Measurements from ENCODE around the gene MPRIP.
"Not testable (repeated sequence)": the region's sequence is repeated elsewhere in the genome, so short reads cannot be mapped to it uniquely, and the experiment has no call there.

MPRIP gene

DNA sequence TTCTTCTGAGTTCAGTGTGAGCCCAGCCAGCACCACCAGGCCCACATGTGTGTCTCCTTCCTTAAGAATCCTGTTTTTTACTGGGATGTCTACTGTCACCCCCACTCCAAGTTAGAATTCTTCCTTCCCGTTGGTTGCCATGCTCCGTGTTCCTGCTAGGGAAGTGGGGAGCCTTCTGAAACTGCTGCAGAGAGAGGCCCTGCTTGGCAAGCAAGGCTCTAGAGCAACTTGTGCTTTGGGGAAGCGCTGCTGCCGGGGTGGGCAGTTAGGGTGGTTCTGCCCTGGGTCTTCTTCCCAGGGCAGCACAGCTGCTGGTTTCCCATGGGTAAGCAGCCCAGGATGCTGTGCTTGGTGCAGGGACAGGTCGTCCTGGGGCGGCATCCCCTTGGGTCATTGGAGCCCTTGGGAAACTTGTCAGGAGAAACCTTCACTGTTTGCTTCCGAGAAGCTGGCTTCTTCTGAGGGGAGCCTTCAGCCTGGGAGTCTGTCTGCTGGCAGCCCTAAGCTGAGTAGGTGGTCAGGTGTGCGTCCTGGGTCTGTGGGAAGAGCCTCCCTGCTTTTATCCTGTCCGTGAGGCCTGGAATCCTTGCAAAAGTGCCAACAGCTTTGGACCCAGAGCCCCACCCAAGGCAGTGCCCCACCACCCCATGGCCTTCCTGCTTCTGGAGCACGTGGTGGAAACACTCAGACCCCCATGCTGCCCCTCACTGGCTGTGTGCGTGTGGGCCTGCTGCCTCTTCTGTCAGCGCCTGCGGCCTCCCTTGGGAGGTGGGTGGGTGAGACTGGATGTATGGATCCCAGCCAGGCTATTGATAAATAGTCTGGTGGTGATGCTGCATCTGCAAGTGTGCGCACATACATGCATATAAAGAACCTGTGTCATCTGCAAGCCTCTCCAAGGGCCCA is 92.0 kb downstream of the MPRIP start:
- DNase-seq: no peak

DNA sequence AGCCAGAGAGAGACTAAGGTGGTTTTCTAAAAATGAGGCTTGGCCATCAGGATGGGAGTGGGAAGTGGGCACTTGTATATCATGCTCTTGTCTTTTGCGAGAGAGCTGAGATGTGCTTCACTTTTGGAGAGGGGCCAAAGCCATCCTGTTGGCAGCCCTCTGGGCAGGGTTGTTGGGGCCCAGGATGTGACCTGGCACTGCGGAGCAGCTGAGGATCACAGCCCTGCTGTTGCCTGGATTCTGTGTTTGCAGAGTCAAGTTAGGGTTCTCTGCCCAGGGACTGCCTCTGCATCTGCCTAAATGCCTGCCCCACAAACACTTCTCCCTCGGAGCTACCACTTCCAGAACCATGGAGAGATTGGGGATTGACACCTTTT is 92.7 kb downstream of the MPRIP start:
- no peak for DNase-seq

DNA sequence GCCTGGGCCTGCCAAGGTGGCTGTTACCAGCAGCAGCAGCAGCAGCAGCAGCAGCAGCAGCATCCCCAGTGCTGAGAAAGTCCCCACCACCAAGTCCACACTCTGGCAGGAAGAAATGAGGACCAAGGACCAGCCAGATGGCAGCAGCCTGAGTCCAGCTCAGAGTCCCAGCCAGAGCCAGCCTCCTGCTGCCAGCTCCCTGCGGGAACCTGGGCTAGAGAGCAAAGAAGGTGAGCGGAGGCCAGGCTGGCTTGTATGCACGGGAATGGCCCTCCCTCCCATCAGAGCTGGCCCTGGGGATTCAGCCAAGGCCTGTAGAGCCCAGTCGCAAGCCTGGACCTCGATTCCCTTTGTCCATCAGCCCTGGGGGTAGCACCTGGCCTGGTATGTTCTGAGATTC is 94.0 kb downstream of the MPRIP start:
- not testable (repeated sequence) for DNase-seq

DNA sequence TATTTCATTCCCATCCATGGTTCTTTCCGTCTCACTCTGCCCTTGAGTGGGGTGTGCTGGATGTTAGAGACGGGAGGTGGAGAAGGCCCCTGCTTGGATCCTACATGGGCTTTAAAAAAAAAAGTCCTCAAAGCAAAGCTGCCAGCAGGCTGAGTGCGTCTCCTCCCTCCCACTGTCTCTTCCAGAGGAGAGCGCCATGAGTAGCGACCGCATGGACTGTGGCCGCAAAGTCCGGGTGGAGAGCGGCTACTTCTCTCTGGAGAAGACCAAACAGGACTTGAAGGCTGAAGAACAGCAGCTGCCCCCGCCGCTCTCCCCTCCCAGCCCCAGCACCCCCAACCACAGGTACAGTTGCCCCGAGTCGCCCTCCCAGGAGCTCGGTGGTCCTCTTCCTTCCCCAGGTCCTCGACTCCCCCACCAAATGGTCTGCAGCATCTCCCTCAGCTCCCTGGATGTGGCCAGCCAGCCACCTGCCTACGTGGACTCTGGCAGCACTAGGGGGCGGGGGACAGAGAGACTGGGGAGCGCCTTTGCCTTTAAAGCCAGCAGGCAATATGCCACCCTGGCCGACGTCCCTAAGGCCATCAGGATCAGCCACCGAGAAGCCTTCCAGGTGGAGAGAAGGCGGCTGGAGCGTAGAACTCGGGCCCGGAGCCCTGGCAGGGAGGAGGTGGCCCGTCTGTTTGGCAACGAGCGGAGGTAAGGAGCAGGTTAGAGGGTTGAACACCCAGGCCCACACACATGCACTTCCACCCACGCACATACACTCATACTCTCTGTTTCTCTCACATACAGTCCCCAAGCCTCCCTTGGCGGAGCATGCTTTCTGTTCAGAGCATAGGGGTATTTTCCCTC is 95.7 kb downstream of the MPRIP start:
- DNase-seq: no peak

DNA sequence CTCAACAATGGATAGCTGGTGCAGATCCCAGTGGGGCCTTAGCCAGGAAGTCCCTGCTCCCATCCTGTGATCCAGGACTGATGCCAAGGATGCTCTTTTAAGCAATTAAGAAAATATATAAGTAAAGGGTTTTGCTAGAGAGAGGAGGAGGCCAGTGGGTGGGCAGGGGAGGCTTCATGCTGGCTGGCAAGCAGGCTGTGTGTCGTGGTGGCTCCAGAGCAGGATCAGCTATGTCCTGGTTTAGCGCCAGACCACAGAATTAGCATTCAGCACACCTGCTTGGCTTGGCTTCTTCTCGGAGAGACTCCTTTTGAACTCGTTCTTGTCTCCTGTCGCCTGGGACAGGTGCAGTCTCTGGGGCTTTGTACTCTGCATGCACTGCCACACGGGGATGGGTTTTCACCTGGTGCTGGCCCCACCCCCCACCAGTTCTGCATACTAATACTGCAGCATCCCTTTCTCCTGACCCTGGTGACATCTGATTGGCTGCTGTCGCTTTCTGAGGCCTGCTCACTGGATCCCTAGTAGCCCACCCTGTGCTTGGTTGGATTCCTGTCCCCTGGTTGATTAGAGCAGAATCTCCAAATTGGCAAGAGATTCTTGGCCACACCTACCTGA is 97.8 kb downstream of the MPRIP start:
- DNase-seq: no peak

DNA sequence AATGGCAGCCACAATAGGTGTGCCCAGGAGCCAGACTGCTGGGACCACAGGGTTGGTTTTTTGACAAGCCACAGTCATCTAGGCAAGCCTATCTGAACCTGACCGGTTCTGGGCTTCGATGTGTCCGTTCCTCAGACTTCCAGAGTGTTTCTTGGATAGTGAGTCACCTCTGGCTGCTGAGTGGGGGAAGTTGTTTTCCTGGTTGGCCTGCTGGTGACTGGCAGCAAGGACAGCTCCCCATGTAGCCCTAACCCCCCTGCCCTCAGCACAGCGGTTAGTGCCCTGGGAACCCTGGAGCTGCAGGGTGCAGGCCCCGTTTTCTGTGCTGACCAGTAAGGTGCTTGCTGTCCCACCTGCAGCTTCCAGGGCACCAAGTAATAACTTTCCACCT is 98.3 kb downstream of the MPRIP start:
- DNase-seq: no peak

DNA sequence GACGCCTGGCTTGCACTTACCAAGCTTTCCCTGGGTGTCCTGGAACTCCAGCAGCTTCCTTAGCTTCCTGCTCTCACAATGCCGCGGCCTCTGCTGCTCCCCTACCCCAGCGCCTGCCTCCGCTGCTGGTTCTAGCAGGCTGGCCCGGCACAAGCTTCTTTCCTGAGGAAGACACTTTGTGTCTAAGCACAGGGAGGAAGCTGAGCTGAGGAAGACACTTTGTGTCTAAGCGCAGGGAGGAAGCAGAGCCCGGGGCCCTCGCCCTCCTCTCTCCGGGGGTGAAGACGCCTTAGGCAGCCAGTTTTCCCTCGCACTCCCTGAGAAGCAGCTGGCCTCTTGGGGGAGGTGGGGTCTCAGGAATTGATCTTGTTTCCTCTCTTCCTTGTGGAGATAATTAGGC is 99.0 kb downstream of the MPRIP start:
- DNase-seq: no peak

DNA sequence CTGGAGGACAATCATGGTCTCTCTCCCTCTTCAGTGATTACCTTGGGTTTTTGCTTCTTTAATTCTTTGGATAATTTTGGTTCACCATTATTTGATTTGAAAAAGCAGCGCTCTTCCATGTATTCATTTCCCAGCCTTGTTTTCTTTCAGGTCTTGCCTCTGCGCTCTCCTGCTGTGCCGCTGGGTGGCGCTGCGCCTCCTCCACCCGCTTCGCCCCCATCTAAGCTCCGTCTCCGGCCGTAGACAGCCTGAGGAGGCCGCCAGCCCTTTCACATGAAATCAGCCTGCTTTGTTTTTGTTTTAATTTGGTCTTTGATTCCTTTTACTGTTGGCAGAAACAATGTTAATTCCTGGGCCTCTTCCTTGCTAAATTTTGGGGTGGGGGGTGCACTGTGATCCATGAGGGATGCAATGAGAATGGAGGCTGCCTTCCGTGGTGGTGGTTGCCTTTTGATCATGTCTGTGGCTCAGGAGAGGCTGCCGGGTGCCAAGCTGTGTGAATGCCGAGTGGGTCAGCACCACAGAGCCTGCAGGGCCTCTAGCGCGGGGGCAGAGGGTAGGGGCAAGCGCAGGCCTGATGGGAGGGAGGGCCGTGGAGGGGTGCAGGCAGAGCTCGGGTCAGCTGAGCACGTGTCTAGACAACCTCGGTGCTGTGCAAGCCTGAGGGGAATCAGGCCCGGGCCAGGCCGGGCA is 99.7 kb downstream of the MPRIP start:
- DNase-seq: peak; percentile 41

DNA sequence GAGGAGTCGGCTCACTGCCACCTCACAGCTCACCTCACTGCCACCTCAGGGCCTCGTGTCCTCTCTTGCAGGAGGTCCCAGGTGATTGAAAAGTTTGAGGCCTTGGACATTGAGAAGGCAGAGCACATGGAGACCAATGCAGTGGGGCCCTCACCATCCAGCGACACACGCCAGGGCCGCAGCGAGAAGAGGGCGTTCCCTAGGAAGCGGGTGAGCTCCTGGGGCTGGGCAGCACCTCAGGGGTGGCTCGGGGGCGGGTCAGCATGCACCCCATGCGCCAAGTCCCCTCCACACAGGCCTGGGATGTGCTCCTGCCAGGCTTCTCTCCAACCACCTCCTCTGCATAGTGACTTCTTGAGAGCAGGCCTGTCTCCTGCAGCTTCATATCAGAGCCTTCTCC is 100.3 kb downstream of the MPRIP start:
- no peak for DNase-seq

DNA sequence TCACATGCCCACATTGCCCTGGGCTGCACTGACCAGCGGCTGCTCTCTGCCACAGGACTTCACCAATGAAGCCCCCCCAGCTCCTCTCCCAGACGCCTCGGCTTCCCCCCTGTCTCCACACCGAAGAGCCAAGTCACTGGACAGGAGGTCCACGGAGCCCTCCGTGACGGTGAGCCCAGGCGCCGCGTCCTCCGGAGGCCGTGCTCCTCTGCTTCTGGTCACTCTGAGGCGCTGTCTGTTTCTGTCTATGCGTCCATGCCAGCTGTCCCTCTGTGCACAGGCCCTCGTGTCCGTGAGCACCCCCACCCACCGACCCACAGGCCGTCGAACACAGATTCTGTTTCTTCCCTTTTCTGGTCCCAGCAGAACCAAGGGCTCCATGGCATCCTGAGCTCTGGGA is 101.2 kb downstream of the MPRIP start:
- DNase-seq: no peak

DNA sequence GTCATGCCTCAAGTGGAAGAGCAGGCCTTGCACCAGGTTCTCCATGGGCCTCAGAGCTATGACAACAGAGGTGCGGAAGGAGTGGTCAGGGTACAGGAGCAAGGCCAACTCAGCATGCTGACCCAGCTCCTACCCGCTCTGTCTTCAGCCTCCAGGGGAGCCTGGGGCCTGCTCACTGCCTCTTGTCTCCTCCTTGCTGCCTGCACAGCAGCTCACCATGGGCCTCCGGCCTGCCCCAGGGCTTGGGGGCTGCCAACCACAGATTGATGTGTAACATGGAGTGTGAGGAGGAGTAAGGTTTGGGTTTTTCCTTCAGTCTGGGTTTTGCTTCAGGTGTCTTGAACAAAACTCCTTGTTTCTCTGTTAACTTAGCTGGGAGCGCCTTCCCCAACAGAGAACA is 101.8 kb downstream of the MPRIP start:
- no peak for DNase-seq

DNA sequence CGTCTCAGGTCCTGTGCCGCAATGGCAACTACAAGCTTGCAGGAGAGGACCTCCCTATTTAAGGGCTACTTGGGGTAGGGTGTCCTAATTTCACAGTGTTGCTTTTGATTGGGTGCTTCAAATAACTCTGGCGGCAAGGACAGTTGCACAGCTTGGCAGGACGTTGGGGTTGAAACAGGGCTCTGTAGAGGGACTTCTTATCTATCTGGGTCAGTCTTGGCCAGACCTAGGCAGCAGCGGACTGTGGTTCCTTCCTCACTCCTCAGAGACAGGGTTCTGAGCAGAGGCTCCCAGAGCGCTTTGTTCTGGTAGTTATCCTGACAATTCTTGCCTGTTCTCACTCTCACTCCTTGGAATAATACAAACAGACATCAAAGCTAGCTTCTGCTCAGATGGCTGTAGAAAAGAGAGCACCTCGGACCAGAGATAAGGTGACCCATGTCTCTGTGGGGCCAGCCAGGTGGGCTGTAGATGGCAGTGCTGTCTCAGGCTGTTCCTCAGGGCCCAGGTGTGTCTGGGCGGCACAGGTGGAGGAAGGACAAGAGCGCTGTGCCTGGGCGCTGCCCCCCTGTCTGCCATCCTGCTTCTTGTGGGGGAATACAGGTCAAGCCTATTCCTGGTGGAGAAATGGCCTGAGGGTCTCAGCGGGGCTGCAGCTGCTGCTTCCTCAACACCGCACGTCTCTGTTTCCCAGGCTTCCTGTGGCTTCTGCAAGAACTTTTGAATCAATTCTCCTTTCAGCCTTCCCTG is 102.8 kb downstream of the MPRIP start:
- no peak for DNase-seq

DNA sequence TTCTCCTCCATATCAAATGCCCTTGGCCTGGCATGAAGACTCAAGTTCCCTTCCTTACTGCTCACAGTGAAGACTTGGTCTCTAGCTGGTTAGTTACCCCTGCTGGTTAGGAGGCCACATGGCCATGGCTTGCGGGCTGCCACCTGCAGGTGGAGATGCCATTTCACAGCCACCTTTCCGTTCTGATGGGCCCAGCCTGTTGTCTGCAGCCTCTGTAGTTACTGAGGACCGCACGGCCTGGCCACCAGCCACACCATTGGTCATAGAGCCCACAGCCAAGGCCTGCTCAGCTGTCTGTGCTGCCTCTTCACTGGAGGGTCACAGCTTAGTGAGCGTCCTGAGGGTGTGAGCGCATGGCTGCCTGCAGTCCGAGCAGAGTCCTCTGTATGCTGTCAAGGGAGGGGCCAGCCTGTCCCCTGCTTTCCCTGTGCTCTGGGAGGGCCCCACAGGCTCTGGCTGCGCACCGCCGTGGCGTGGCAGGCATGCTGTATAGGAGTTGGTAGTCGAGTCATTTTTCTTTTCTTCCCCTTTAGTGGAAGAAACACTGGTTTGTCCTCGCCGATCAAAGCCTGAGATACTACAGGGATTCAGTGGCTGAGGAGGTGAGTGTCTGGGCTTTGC is 104.6 kb downstream of the MPRIP start:
- DNase-seq: no peak

DNA sequence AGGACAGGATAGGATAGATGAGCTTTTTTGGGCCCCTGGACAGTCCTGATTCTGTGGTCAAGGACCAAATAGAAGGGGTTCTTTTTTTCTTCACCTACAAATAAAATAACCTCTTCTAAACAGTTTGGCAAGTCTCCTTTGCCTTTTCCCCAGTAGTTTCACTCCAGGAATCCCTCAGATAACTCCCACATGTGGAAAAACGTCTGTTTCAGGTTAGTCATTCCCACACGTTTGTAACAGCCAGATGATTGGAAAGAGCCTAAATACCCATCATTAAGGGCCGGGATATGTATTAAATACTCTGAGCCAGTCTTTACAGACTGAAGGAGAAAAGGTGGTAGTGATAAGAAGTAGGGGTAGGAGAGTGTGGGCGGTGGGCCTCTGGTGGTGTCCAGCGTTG is 105.6 kb downstream of the MPRIP start:
- no peak for DNase-seq

DNA sequence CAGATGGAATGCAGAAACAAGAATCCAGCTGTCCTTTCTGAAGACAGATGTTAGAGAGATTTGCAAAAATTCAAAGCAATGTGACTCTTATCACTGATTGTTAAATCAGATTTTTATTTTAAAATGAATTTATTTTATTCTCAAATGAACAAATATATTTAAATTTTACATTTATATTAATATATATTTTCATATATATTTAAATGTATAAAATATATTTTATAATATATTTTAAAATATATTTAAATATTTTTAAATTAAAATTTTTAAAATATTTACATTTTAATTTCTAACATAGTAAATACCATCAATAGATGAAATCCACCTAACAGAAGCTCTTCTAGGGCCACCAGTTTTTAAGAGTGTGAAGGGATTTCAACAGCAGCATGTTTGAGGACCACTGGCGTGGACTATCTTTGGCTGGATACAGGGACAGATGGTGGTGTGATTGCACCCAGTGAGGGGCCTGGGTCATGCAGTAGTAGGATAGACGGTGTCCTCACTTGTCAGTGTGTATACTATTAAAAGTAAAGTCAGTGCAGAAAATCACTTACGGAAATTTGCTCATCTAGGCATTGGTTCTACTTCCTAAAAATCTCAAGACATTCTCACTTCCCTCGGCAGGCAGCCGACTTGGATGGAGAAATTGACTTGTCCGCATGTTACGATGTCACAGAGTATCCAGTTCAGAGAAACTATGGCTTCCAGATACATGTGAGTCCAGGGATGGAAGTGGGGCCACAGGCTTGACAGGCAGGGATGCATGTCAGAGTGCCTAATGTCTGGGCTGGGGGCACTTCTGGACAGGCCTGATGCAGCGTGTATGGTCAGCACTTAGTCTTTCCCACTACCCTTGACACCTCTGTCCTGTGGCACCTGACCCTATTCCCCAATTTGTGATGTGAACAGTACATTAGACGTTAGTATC is 107.5 kb downstream of the MPRIP start:
- DNase-seq: no peak

DNA sequence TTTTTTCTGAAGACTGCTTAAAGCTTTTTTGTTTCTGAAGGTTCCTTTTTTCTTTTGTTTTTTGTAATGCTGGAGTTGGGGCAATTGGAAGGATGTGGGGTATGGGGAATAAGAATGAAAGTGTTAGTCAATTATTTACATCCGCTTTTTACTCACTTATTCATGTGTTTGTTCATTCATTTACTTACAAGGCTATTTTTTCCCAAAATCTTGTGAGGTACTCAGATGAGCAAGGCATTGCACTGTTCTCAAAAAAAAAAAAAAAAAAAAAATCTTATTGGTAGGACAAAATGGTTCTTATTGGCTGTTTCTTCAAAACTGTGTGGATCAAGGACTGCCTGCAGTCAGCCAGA is 108.2 kb downstream of the MPRIP start:
- DNase-seq: no peak

DNA sequence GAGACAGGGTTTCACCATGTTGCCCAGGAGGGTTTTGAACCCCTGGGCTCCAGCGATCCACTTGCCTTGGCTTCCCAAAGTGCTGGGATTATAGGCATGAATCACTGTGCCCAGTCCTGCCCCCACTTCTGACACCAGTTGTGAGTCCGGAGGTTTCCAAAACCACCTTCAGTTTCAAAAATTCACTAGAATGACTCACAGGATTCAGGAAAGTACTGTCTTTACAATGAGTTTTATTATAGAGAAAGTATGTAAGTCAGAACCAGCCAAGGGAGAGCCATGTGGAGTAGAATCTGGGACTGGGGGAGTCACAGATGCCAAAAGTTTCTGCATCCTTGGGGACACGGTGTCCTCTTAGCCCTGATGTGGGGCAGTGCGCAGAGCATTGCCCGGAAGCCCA is 108.8 kb downstream of the MPRIP start:
- no peak for DNase-seq

DNA sequence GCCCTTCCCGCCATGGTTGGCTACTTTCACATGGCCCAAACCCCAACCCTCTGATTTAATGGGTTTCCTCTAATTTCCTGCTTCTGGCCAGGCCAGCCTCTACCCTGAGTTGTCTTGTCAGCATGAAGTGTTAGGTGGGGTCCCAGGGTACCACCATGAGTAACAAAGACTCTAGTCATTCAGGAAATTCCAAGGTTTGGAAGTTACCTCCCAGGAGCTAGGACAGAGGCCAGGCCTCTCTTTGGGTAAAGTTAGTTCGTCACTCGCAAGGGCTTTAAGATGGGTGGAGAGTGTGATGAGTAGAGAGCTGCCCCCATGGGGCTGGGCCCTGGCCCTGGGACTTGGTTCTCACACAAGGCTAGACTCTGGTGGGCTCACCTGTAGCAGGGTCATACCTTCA is 109.3 kb downstream of the MPRIP start:
- no peak for DNase-seq

DNA sequence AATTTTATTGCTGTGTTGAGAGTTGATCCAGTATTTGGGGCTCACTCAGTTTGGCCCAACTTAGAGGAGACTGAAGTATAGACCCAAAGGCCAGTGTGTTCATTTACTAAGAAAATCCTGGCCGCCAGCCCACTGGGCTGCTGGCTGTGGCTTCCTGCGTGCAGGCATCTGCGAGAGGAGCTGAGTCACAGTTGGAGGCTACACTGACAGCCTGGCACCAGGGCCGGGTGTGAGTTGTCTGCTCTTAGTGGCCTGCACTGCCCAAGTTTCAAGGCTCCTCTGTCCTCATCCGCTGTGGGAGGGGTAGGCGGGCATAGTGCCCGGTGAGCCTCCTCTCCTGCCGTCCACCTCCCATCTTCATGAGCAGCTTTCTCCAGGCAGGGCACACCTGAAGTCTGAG is 109.7 kb downstream of the MPRIP start:
- DNase-seq: peak; percentile 15

DNA sequence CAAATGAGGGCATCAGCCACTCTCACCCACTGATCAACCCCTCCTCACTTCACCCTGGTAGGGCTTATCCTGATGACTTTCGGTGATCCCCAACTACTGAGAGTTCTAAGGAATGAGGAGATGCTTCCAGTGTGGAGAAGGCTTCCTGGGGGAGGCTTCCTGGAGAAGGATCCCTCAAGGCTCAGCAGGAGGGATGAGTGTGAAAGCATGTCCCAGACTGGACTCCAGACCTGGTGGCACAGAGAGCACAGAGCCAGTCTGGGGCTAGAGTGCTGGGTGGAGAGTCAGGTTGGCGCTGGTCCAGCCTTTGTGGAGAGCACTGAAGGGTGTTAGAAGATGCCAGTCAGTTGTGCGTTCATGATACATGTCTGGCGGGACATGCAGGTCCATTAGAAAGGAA is 110.1 kb downstream of the MPRIP start:
- no peak for DNase-seq

DNA sequence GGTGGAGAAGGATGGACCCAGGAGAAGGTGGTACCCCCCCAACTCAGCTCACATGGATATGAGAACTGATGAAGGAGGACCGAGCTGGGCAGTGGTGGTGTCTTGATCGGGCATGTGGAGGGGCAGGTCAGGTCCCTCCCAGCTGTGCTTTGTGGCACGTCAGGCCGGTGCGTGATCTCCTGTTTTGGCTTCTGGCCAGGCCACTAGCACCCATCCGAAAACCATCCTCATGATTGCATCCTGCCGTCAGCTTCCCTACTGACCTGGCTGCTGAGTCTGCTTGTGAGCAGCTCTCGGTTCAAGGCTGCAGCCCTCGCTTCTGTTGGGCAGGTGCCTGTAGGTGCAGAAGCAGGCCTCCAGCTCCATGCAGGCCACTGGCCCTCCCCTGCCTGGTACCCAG is 110.8 kb downstream of the MPRIP start:
- no peak for DNase-seq
